ENCODE results near the gene SUGP2.
A peak's percentile ranks its signal among the peaks of the same experiment; 100 is the strongest.

The SUGP2 gene

DNA sequence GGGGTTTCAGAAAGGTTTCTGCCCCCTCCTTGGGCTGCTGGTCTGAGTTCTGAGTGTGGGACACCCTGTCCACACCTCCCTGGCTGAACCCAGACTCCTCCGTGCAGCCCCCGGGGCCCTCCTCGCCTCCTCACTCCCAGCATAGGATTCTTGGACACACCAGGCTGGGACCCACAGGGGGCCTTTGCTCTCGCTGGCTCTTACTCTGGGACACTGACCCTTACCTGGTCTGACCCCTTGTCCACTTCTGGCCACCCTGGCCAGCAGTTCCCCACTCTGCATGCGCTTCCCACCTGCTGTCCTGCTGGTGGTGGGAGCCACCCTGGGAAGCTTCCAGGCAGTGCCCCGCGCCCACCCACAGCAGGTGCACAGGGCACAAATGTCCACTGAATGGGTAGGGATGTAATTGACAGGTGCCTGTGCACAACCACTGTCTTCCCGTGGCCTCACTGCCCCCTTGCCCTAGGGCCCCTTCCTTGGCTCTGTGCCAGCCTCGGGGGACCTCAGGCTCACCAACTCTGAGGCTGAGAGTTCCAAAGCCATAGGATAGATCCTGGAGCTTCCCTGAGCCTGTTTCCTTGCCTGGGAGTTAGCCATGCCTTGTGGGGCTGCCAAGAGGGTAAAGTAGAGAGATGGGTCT, 23.4 kb upstream of the SUGP2 start:
- no peak for TF ChIP-seq ZNF384 (IDR thresholded peaks at IDR 0.05)
- no peak for TF ChIP-seq BHLHE40 (IDR thresholded peaks at IDR 0.05; ENCODE audit: borderline replicate concordance)
- no peak for TF ChIP-seq TARDBP (IDR thresholded peaks at IDR 0.05)
- no peak for TF ChIP-seq ELF4 (IDR thresholded peaks at IDR 0.05)
- TF ChIP-seq FOXM1 (IDR thresholded peaks at IDR 0.05; ENCODE audit: borderline replicate concordance): no peak
- no peak for TF ChIP-seq LEF1 (IDR thresholded peaks at IDR 0.05; ENCODE audit: borderline replicate concordance)
- no peak for TF ChIP-seq ARNT (IDR thresholded peaks at IDR 0.05)
- no peak for TF ChIP-seq FOXA1 (IDR thresholded peaks at IDR 0.05)
- ChIA-PET POLR2A (no interaction called here), CTCF (no interaction called here)
- no peak for DNase-seq (ENCODE audit: extremely low spot score)

- POLR2A ChIA-PET: no interaction called here
- CTCF ChIA-PET: no interaction called here
- DNase-seq (ENCODE audit: extremely low spot score): no peak
- no peak for TF ChIP-seq NFRKB (IDR thresholded peaks at IDR 0.05)
- no peak for TF ChIP-seq FOXM1 (IDR thresholded peaks at IDR 0.05; ENCODE audit: borderline replicate concordance)
- TF ChIP-seq TARDBP (IDR thresholded peaks at IDR 0.05): no peak
- no peak for TF ChIP-seq FOXA1 (IDR thresholded peaks at IDR 0.05)
- TF ChIP-seq HDGF (IDR thresholded peaks at IDR 0.05; ENCODE audit: borderline replicate concordance): no peak
- no peak for TF ChIP-seq FOXK2 (IDR thresholded peaks at IDR 0.05)
- TF ChIP-seq L3MBTL2 (conservative IDR thresholded peaks at IDR 0.05): no peak
- TF ChIP-seq ARNT (IDR thresholded peaks at IDR 0.05): no peak
- TF ChIP-seq SUZ12 (IDR thresholded peaks at IDR 0.05): no peak
- TF ChIP-seq SP1 (IDR thresholded peaks at IDR 0.05): no peak
- no peak for TF ChIP-seq ELF4 (IDR thresholded peaks at IDR 0.05)
- TF ChIP-seq LEF1 (IDR thresholded peaks at IDR 0.05; ENCODE audit: borderline replicate concordance): no peak
- TF ChIP-seq ZNF384 (IDR thresholded peaks at IDR 0.05): no peak
- TF ChIP-seq PKNOX1 (IDR thresholded peaks at IDR 0.05): no peak
- TF ChIP-seq BHLHE40 (IDR thresholded peaks at IDR 0.05; ENCODE audit: borderline replicate concordance): no peak
- no peak for TF ChIP-seq CTBP1 (IDR thresholded peaks at IDR 0.05; ENCODE audit: borderline replicate concordance)
Observed at GRCh38 chr19:19055701-19056100, 22.4 kb upstream of the SUGP2 start.

DNA sequence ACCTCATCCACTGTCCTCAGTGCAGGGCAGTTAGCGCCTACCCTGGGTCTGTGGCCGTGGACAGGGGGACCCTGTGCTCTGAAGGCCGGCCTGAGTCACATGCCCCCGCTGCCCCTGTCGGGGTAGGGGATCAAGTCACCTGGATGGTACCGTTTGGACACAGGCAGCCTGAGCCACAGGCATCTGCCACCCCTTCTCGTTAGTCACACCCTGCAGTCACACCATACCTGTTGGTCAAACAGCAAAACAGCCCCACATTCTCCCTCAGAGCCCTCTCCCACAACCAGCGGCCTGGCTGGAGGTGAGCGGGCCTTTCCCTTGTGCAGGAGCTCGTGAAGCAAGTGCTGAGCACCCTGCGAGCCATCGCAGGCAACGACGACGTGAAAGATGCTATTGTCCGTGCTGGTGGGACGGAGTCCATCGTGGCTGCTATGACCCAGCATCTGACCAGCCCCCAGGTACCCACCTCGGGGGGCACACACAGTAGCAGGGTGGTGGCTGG, 21.7 kb upstream of the SUGP2 start:
- TF ChIP-seq CTBP1 (IDR thresholded peaks at IDR 0.05; ENCODE audit: borderline replicate concordance): no peak
- TF ChIP-seq PKNOX1 (IDR thresholded peaks at IDR 0.05): no peak
- no peak for TF ChIP-seq ZNF384 (IDR thresholded peaks at IDR 0.05)
- TF ChIP-seq SP1 (IDR thresholded peaks at IDR 0.05): no peak
- TF ChIP-seq FOXM1 (IDR thresholded peaks at IDR 0.05; ENCODE audit: borderline replicate concordance): no peak
- no peak for TF ChIP-seq NFRKB (IDR thresholded peaks at IDR 0.05)
- TF ChIP-seq FOXA1 (IDR thresholded peaks at IDR 0.05): no peak
- CTCF ChIA-PET: no interaction called here
- no peak for DNase-seq (ENCODE audit: extremely low spot score)
- POLR2A ChIA-PET: no interaction called here

- CTCF ChIA-PET: interaction anchor here (0.8 kb wide), 1 partner anchor 8 kb away, joined by 4 read pairs; no protein-coding TSS in a partner anchor
- no peak for TF ChIP-seq HDGF (IDR thresholded peaks at IDR 0.05; ENCODE audit: borderline replicate concordance)
- TF ChIP-seq FOXM1 (IDR thresholded peaks at IDR 0.05; ENCODE audit: borderline replicate concordance): no peak
- TF ChIP-seq SP1 (IDR thresholded peaks at IDR 0.05): no peak
- TF ChIP-seq L3MBTL2 (conservative IDR thresholded peaks at IDR 0.05): no peak
- TF ChIP-seq FOXK2 (IDR thresholded peaks at IDR 0.05): no peak
- no peak for TF ChIP-seq SUZ12 (IDR thresholded peaks at IDR 0.05)
- TF ChIP-seq PKNOX1 (IDR thresholded peaks at IDR 0.05): no peak
- TF ChIP-seq ARNT (IDR thresholded peaks at IDR 0.05): no peak
- no peak for TF ChIP-seq BHLHE40 (IDR thresholded peaks at IDR 0.05; ENCODE audit: borderline replicate concordance)
- TF ChIP-seq CTBP1 (IDR thresholded peaks at IDR 0.05; ENCODE audit: borderline replicate concordance): no peak
- TF ChIP-seq FOXA1 (IDR thresholded peaks at IDR 0.05): no peak
- POLR2A ChIA-PET: no interaction called here
- DNase-seq (ENCODE audit: extremely low spot score): no peak
Observed at GRCh38 chr19:19054315-19054938, 21.1 kb upstream of the SUGP2 start.

GRCh38 chr19:19053508-19054314, 20.4 kb upstream of the SUGP2 start:
- TF ChIP-seq ELF4 (IDR thresholded peaks at IDR 0.05) (no peak), BHLHE40 (IDR thresholded peaks at IDR 0.05; ENCODE audit: borderline replicate concordance) (no peak), FOXA1 (IDR thresholded peaks at IDR 0.05) (no peak), PKNOX1 (IDR thresholded peaks at IDR 0.05) (no peak), L3MBTL2 (conservative IDR thresholded peaks at IDR 0.05) (no peak), NFRKB (IDR thresholded peaks at IDR 0.05) (no peak), HDGF (IDR thresholded peaks at IDR 0.05; ENCODE audit: borderline replicate concordance) (no peak), FOXM1 (IDR thresholded peaks at IDR 0.05; ENCODE audit: borderline replicate concordance) (no peak), FOXK2 (IDR thresholded peaks at IDR 0.05) (no peak)
- DNase-seq (ENCODE audit: extremely low spot score): peak; percentile 69
- POLR2A ChIA-PET: no interaction called here
- CTCF ChIA-PET: interaction anchor here (0.8 kb wide), 1 partner anchor 9 kb away, joined by 4 read pairs; no protein-coding TSS in a partner anchor
